DMS 273 treated with DMSO at 0.1 percent for 48 hours (cell line): ENCODE measurements around the gene R3HDM2.
A peak's percentile ranks its signal among the peaks of the same experiment; 100 is the strongest.
"Not testable (repeated sequence)": the region's sequence is repeated elsewhere in the genome, so short reads cannot be mapped to it uniquely, and the experiment has no call there.

Source experiments
- DNase-seq: peaks from one replicate; lab custom pipeline; 2025; lab: John Stamatoyannopoulos, UW

The R3HDM2 gene

DNA sequence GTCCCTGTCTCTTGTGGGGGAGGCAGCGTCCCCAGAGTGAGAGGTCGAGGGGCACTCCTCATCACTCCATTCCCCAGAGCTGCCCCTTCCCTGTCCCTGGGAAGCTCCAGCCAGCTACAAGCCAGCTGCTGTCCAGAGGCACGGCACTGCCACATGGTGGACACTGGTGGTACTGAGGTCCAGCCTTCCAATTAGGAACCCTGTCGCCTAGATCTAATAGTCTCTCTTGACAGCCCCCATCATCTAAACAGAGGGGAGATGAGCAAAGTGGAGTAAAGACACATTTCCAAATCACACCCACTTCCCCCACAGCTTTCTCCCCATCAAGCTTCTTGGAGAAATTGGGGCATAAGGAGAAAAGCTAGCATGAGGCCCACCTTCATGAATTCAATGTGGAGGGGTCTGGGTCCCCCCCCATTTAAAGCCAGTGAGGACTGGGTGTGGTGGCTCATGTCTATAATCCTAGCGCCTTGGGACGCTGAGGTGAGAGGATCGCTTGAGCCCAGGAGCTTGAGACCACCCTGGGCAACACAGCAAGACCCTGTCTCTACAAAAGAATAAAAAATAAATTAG is 22.2 kb upstream of the R3HDM2 start:
- no peak for DNase-seq

DNA sequence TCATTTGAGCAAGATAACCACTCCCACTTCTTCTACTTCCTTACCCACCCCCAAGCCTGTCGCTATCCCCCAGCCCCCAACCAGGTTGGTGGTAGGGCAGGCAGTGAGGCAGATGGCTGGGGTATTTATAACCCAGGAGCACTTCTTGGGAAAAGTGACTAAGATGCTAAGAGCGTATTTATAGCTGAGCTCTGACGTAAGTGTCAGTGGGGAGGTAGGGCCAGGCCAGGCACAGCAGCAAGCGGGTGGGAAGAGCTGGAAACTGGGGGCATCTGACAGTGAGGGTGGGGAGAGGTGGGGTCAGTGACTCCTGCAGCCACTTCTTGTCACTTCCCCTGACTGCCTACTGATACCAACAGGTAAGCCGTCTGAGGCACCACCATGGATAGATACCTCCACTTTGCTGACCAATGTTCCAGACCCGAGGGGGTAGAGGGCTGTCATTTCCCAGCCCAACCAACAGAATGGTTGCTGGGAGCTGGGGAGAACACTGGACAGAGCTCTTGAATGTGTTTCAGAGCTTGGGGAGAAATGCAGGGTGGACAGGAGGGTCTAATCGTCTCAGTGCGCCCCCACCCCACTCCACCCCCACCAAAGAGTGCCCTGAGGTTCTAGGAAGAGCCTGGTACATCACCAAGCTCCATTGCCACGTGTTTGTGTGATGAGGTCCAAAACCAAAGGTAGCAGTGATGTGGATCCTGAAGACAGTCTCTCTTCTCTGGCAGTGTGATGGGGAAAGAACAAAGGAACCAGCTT is 21.5 kb upstream of the R3HDM2 start:
- peak; percentile 71 for DNase-seq

DNA sequence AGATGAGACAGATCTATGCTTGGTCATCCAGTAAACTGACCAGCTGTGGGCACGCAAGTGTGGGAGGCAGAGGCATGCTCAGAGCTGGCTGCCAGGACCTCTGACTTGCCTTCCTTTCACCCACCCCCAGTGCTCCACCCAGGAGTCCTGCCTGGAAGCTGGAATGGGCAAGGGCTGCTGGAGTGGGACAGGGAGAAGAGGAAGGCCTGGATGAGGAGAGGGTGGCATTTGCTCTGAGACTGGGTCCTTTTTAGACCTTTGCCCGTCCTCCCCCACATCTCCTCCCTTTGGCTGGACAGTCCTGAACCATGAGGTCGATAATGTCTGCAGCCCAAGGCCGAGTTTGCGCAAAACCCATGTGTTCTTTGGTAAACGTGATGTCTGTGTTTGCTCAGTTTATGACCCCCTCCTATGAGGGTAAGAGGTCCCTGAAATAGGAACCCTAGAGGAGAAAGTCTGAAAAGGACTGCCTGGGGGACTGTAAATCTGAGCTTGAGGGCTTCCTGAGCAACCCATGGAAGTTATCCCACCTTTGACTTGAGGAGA is 20.5 kb upstream of the R3HDM2 start:
- DNase-seq: no peak

DNA sequence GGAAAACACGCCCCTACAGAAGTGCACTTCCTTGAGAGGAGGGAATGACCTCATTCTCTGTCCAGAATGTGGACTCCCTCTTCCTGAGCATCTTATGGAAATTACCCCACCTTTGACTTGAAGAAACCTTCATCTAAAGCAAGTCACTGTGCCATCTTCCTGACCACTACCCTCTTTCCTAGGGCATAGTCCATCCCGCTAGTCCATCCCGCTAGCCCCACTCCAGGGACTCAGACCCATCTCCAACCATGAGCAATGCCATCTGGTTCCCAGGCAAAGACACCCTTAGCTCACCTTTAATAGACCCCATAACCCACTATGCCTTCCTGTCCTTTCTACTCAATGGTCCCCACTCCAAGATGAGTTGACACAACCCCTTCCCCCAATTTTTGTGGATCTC is 19.2 kb upstream of the R3HDM2 start:
- DNase-seq: no peak

DNA sequence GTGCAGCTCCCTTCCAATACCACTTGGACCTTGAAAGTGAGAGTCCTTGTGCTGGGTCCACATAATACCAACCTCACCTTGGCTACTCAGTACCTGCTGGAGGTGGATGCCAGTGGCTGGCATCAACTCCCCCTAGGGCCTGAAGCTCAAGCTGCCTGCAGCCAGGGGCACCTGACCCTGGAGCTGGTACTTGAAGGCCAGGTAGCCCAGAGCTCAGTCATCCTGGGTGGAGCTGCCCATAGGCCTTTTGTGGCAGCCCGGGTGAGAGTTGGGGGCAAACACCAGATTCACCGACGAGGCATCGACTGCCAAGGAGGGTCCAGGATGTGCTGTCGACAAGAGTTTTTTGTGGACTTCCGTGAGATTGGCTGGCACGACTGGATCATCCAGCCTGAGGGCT is 18.5 kb upstream of the R3HDM2 start:
- DNase-seq: no peak

DNA sequence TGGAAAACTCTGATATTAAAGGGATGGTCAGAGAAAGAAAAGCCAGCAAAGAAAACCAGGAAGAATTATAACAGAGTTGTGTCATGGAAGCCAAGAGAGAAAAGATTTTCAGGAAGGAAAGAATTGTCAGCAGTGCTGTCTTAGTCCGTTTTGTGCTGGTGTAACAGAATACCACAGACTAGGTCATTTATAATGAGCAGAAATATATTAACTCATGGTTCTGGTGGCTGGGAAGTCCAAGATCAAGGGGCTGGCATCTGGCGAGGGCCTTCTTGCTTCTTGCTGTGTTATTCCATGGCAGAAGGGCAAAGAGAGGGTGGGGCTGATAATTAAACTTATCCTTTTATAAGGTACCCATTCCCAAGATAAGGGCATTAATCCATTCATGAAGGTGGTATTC is 17.8 kb upstream of the R3HDM2 start:
- no peak for DNase-seq

DNA sequence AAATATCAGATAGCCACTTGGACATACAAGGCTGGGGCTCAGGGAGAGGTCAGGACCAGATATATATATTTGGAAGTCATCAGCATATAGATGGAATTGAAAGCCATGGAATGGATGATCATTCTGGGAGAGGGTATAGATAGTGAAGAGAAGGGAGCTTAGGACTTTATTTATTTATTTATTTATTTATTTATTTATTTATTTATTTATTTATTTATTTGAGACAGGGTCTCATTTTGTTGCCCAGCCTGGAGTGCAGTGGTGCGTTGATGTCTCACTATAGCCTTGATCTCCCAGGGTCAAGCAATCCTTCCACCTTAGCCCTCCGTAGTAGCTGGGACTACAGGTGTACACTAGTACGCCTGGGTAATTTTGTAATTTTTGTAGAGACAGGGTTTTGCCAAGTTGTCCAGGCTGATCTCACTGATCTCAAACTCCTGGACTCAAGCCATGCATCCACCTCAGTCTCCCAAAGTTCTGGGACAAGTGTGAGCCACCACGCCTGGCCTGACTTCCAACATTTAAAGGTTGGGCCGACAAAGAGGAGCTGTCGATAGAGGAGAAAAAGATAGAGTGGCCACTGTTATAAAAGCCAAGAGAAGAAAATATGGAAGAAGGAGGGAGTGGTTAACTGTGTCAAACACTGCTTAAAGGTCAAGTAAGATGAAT is 15.6 kb upstream of the R3HDM2 start:
- no peak for DNase-seq

DNA sequence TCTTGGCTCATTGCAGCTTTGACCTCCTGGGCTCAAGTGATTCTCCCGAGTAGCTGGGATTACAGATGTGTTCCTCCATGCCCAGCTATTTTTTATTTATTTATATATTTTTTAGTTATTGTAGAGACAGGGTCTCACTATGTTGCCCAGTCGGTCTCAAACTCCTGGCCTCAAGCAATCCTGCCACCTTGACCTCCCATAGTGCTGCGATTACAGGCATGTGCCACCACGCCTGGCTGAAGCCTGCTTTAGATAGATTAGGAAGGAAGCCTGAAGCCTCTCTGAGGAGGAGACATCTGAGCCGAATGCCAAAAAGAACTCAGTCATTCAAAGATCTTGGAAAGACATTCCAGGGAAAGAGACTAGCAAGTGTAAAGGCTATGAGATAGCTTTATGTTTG is 13.9 kb upstream of the R3HDM2 start:
- DNase-seq: no peak

DNA sequence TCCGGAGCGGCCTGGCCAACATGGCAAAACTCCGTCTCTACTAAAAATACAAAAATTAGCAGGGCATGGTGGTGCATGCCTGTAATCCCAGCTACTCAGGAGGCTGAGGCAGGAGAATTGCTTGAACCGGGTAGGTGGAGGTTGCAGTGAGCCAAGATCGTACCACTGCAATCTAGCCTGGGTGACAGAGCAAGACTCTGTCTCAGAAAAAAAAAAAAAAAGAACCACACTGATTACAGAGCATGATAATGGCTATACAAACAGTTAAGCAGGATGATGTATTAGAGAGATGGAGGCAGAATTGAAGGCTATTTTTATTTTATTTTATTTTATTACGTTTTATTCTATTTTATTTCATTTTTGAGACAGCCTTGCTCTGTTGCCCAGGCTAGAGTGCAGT is 13.5 kb upstream of the R3HDM2 start:
- not testable (repeated sequence) for DNase-seq

DNA sequence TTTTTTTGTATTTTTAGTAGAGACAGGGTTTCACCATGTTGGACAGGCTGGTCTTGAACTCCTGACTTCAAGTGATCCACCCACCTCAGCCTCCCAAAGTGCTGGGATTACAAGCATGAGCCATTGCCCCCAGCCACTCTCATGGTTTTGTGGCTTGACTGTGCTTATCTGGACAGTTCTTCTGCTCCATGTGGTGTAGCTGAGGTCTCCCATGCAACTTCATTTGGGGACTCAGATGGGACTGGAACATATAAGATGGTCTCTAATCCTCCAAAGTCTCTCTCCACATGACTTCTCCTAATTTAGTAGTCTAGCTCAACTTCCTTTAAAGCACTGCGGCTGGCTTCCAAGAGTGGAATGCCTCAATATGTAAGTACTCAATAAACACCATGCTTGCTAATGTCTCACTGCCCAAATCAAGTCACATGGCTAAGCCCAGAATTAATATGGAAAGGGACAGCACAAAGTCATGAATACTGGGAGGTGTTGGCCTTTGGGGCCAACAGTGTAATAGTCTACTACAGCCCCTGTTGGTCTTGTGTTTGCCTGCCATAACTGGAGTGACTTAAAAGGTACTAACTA is 11.1 kb upstream of the R3HDM2 start:
- no peak for DNase-seq

DNA sequence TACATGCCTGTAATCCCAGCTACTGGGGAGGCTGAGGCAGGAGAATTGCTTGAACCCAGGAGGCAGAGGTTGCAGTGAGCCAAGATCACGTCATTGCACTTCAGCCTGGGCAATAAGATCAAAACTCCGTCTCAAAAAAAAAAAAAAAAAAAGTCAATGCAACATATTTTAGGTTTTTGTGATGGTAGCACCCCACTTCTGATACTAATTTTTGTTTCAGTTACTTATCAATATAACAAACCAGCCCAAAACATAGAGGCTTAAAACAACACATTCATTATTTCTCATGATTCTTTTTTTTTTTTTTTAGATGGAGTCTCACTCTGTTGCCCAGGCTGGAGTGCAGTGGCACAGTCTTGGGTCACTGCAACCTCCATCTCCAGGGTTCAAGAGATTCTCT is 10.6 kb upstream of the R3HDM2 start:
- not testable (repeated sequence) for DNase-seq

DNA sequence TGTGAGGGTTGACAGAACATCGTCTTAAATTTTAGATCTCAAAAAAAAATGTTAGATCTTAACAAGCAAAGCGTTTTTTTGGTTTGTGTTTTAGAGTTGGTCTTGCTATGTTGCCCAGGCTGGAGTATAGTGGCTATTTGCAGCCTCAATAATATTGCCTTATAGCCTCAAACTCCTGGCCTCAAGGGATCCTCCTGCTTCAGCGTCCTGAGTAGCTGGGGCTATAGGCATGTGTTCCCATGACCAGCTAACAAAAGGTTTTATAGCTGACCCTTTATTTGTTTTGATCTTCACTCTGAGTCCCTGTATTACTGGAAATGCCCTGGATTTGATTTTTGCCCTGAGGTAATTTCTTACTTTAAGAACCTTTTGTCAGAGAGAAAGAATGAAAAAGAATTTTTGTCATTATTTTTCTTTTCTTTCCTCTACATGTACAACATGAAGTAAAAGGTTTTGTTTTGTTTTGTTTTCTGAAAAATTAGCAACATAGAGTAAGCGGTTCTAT is 9.0 kb upstream of the R3HDM2 start:
- DNase-seq: no peak

DNA sequence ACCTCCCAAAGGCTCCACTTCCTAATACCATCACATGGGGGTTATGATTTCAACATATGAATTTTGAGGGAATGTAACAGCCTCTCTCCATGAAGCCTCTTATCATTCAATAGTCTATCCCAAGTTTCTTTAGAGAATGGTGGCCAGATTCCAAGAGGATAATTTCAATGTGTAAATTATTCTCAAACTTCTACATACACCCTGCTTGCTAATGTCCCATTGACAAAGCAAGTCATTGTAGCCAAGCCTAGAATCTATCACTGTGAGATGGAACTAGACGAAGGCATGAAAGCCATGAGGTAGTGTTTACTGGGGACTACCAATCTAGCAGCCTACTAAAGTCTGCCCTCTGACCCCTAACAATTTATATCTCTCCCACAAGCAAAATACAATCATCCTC is 7.6 kb upstream of the R3HDM2 start:
- DNase-seq: no peak

DNA sequence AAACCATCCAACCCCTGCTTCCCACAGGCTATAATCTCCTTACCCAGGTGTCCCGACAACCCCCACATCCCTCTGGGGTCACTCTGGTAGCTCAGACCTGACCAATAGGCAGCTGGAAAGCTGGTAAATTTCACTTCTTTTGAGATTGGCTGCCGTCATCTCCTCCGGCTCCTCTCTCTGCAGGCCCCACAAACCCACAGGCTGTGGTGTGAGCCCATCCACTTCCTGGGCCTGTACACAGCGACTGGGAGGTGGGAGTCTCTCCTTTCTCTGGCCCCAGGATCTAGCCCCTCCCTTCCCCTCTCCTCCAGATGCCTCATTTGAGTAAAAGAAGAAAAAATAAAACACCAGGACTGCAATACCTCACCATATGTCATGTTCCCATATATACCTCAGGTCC is 4.5 kb upstream of the R3HDM2 start:
- no peak for DNase-seq

DNA sequence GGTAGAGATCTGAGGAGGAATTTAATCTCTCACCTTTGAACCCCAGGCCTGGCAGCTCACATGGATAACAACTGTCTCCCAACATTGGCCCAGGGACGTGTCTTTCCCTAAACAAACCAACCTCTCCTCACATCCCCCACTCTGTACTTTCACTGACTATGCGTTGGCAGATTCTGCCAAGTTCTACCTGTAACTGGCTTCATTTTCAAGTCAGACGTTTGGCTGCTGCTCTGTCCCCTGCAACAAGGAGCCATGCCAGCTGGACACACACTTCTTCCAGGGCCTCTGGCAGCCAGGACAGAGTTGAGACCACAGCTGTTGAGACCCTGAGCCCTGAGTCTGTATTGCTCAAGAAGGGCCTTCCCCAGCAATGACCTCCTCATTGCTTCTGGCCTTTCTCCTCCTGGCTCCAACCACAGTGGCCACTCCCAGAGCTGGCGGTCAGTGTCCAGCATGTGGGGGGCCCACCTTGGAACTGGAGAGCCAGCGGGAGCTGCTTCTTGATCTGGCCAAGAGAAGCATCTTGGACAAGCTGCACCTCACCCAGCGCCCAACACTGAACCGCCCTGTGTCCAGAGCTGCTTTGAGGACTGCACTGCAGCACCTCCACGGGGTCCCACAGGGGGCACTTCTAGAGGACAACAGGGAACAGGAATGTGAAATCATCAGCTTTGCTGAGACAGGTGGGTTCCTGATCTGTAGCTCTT is 3.8 kb upstream of the R3HDM2 start, which contains the start of gene INHBC:
INHBC (plus strand) TSS at position 268 of the 707 bp plus-strand sequence; CDS start at position 371, 103 bp downstream.
- DNase-seq: no peak

DNA sequence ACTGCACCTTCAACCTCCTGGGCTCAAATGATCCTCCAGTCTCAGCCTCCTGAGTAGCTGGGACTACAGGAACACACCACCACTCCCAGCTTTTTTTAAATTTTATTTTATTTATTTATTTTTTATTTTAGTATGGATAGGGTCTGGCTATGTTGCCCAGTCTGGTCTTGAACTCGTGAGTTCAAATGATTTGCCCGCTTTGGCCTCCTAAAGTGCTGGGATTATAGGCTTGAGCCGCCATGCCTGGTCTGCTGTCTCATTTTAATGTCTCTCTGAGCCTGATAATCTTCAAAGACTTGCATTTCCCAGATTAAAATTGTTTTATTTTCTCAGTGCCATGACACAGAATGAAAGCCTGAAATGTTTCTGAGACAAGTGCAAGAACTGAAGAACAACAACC is 2.5 kb upstream of the R3HDM2 start:
- DNase-seq: no peak

DNA sequence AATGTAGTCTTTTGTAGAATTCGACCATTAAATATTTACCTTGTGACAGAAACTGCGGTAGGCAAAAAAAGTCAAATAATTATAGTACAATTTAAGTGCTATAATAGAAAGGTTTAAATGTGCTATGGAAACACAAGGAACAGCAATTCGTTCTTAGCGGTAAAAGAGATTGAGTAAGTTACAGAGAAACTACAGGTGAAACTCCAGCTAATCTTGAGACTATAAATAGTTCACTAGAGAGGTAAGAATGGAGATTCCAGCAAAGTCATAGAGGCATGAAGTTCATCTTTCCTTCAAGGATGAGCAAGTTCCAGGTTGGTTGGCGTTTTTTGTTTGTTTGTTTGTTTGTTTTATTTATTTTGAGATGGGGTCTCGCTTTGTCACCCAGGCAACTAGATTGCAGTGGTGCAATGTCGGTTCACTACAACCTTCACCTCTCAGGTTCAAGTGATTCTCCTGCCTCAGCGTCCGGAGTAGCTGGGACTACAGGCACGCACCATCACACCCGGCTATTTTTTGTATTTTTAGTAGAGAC is 878 bp upstream of the R3HDM2 start:
- DNase-seq: no peak

DNA sequence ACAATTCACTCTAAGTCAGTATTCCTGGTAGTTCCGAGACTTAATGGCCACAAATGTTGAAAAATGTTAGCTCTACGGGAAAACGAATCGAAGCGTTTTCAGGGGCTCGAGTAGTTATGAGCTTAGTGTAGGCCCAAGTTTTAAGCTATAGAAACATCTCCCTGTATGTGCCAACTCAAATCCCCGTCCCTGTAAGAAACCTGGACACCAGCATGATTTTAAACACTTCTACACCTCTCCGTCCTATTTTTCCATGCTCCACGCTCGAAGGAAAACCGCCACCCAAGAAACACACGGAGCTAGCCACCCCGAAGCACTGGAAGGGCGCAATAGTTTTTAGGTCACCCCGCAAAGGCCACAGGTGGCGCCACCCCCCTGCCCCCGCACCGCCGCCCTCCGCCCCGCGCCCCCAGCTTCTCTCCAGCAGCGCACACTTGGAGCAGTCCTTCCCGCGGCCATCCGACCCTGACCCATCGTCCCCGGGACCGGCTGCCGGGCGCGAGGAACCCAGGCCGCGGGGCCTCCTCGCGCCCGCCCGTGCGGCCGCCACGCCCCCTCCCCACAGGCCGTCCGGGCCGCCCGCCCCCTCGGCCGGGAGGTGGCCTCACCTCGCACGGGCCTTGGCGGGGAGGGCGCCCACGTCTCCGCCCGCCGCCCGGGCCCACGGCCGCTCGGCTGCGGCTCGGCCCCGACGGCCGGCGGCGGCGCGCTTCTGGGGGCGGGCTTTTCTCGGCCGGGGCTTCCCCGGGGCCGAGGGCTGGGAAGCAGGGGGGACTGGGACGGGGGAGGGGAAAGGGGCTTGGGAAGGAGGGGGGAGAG is 522 bp downstream of the R3HDM2 start:
- no peak for DNase-seq

DNA sequence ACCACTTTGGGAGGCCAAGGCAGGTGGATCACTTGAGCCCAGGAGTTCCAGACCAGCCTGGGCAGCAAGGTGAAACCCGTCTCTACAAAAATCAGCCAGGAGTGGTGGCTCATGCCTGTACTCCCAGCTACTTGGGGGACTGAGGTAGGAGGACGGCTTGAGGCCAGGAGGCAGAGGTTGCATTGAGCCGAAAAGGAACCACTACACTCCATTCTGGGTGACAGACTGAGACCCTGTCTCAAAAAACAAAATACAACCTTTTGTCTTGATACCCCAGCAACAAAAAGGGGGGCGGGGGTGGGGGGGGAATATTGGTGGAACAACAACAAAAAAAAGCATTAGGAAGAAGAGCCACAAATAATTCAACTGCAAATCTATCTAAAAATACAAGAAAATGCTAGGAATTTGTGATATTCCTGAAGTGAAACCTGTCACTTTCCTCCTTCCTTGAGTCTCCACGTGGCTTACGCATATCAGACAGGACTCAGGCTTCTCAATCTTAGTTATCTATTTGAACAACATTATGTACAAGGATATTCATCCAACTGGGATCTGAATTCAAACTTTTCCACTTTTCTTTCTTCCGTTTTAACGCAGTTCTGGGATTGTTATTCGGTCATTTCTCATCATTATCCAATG is 1.3 kb downstream of the R3HDM2 start:
- no peak for DNase-seq

DNA sequence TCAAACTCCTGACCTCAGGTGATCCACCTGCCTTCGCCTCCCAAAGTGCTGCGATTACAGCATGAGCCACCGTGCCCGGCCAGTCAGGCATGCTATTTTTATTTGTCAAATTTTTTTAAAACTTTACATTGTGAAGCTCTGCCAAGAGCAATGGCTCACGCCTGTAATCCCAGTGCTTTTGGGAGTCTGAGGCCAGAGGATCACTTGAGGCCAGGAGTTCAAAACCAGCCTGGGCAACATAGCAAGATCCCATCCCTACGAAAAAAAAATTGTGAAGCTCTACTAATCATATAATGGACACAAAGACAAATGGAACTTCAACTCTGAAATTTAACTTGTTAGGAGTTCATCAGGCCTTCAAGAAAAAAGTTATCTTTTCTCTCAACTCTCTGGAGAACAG is 1.9 kb downstream of the R3HDM2 start:
- no peak for DNase-seq
